Activated T-cell treated with anti-CD3 and anti-CD28 coated beads, Interleukin-2, amount 50 U/mL, for 4 hours (primary cell): ENCODE data around the gene VWA1. TPM values are rescaled to one million over a fixed set of nuclear protein-coding genes. Genes with fewer than 3 reads are reported as not detected.
"Not testable (repeated sequence)": the region's sequence is repeated elsewhere in the genome, so short reads cannot be mapped to it uniquely, and the experiment has no call there.

Source experiments
- ATAC-seq, 2 donors: fragments of 200-7000 bp; cut with Tn5 transposase; one replicate each; pipeline ENCODE4 v1.10.0; 2021
- DNase-seq: peaks from one replicate; pipeline ENCODE4 v3.0.0-alpha.2; 2020
- H3K27me3 Mint-ChIP-seq: one replicate; pipeline ENCODE4 v1.8.0; 2021; ENCODE audit warnings: low read depth, mixed read lengths
- H3K36me3 Mint-ChIP-seq: one replicate; pipeline ENCODE4 v1.8.0; 2022; ENCODE audit warnings: mixed read lengths; ENCODE audit not compliant: insufficient read depth
- H3K4me1 Mint-ChIP-seq: one replicate; pipeline ENCODE4 v1.8.0; 2021; ENCODE audit warnings: low read depth, mixed read lengths
- H3K4me3 Mint-ChIP-seq: one replicate; pipeline ENCODE4 v1.8.0; 2021; ENCODE audit warnings: mild to moderate bottlenecking, moderate library complexity, mixed read lengths
- H3K9me3 Mint-ChIP-seq: one replicate; pipeline ENCODE4 v1.8.0; 2021; ENCODE audit warnings: mixed read lengths
- total RNA-seq, 3 donors: library from RNA; stranded (reverse); gene quantifications; one replicate each; pipeline ENCODE4 v1.2.1, GENCODE V29; 2021

Gene VWA1
- total RNA-seq, 3 donors from 2014 or later: 0.18 to 0.58 (median 0.19) TPM

DNA sequence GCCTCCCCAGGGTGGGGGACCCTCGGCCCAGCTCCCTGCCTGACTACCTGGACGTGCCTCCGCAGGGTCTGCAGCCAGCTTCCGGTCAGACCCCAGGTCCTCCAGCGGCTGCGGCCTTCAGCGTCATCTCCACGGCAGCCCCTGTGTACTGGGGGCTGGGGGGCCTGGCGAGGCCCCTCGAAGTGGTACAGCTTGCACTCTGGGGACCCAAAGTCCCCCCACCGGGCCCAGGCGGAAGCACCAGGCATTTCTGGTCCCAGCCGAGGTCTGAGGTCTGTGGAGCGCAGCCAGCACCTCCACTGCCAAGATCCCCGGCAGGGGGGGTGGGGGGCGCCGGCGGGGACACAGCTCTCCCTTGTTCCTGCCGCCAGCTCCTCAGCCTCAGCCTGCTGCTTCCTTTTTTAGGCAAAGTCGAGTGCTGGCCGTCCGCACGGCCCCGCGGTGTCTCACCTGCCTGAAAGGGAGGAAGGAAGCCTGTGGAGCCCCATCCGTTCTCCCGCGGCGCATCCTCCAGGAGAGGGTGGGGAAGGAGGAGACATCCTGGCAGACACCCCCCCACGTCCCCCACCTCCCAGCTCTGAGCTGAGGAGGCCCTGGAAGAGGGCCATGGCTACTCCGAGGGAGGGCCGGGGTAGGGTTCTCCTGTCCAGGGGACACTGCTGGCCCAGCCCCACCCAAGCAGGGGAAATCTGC, 1.2 kb upstream of the VWA1 start:
- no peaks in the 10 kb centered on the region for H3K36me3 Mint-ChIP-seq
- H3K4me3 Mint-ChIP-seq: no peak overlapping the region
- H3K27me3 Mint-ChIP-seq: peaks cover 37% of the 10 kb centered on the region
- ATAC-seq (peak; percentile 3 to 4), DNase-seq (no peak)
- no peaks in the 10 kb centered on the region for H3K9me3 Mint-ChIP-seq
- peaks cover 6% of the 10 kb centered on the region for H3K4me1 Mint-ChIP-seq

DNA sequence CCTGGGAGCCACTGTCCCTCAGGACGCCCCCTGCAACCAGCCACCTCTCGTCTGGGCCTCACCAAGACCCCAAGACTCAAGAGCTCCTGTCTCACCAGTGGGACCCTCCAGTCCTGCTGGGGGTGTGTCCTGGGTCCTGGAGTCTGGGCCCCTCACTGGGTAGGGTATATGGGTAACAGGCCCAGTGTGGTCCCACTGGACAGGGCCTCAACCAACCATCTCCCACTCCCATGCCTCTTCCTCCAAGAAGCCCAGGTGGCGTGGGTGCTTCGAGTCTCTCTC, 725 bp upstream of the VWA1 start:
- Mint-ChIP-seq H3K4me3 (no peak overlapping the region), H3K36me3 (no peaks in the 10 kb centered on the region), H3K4me1 (peaks cover 6% of the 10 kb centered on the region)

DNA sequence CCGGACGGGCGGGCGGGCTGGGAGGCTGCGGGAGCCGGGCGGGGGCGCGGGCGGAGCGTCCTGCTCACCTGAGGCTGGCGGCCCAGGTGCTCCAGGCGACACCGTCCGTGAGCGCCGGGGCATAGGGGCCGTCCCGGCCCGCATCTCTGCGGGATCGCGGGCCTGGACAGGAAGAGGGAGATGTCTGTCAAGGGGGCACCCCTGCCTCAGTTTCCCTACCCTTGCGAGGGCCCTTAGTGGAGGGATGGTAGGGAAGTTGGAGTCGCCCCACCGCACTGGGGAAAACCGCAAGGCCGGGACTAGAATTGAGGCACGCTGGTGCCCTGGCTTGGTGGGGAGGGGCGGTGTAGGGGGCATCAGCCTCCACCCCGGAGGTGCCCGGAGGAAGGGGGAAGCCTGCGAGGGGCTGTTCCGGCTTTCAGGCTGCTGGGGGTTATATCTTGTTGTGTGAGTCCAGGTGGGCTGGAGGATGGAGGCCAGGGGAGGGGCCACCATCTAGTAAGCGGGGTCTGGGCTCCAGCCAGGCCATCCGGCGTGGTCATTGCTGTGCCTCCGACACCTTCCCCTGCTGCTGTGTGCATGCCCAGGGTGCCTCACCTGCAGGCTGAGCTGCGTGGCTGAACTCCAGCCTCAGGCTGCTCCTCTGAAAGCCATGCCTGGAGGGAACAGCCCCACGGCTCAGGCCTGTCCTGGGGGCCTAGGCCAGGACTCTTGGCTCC, 580 bp downstream of the VWA1 start:
- peak overlapping the region; percentile 29 for H3K4me3 Mint-ChIP-seq
- DNase-seq (no peak), ATAC-seq (peak in 1 of 2 donors; percentile 2)
- peaks cover 6% of the 10 kb centered on the region for H3K4me1 Mint-ChIP-seq
- no peaks in the 10 kb centered on the region for H3K36me3 Mint-ChIP-seq
- H3K9me3 Mint-ChIP-seq: no peaks in the 10 kb centered on the region
- H3K27me3 Mint-ChIP-seq: peaks cover 34% of the 10 kb centered on the region

More for the DNA sequence above, 725 bp upstream of the VWA1 start:
- Mint-ChIP-seq H3K27me3 (peaks cover 33% of the 10 kb centered on the region), H3K9me3 (no peaks in the 10 kb centered on the region)
- DNase-seq (no peak), ATAC-seq (no peak)

DNA sequence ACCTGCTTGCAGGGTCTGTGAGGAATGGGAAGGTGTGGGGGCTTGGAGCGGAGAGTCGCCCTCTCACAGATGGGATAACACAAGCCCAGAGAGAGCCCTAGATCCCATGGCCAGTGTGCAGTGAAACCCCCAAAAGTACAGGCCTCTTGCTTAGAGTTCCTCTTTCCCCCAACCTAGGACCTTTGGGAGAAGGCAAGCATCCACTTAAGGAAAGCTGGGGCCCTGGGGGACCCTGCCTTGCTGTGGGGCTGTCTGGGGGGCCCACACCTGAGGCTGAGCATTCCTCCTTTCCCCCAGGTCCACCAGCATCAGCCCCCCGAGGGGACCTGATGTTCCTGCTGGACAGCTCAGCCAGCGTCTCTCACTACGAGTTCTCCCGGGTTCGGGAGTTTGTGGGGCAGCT, 1.1 kb downstream of the VWA1 start:
- H3K27me3 Mint-ChIP-seq: peaks cover 34% of the 10 kb centered on the region
- no peak overlapping the region for H3K4me3 Mint-ChIP-seq
- no peak for ATAC-seq
- DNase-seq: no peak
- peaks cover 6% of the 10 kb centered on the region for H3K4me1 Mint-ChIP-seq
- no peaks in the 10 kb centered on the region for H3K9me3 Mint-ChIP-seq
- no peaks in the 10 kb centered on the region for H3K36me3 Mint-ChIP-seq

DNA sequence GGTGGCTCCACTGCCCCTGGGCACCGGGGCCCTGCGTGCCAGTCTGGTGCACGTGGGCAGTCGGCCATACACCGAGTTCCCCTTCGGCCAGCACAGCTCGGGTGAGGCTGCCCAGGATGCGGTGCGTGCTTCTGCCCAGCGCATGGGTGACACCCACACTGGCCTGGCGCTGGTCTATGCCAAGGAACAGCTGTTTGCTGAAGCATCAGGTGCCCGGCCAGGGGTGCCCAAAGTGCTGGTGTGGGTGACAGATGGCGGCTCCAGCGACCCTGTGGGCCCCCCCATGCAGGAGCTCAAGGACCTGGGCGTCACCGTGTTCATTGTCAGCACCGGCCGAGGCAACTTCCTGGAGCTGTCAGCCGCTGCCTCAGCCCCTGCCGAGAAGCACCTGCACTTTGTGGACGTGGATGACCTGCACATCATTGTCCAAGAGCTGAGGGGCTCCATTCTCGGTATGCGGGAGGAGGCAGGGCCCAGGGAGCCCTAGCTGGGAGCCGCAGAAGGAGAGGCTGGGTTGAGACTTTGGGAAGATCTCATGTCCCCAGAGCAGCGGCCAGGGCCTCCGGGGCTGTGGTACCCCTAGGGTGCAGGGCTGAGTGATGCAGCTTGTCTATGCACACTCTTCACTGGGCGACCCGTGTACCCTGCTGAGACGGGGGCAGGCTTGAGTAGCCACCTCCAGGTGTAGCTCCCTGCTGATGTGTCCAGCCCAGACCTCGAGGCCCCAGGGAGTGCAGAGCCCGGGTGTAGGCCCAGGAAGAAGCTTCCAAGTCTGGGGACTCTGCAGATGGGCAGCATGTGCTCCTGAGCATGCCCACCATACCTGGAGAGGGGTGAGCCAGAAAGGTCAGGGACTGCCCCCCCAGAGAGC, 1.8 kb downstream of the VWA1 start:
- ATAC-seq: no peak
- no peaks in the 10 kb centered on the region for H3K9me3 Mint-ChIP-seq
- DNase-seq: no peak

DNA sequence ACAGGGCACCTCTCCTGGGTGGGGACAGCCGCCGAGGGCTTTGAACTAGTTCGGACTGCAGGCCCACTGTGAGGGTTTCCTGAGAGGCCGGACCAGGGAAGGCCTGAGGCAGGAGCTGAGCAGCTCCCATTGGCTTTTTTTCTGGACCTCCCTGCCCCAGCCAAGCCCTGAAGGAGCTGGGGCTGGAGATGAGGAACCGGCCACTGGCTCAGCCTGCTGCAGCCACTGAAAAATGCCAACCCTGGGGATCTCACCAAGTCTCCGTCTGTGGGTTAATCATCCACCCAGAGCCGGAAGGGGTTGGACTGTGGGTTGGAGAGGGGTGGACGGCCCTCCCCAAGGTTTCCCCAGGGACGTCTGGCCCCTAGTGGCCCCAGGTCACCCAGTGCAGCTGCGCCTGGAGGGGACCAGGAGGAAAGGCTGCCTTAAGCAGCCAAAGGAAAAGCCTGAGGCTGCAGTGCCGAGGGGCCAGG, 2.5 kb downstream of the VWA1 start:
- Mint-ChIP-seq H3K9me3 (no peaks in the 10 kb centered on the region), H3K4me1 (peaks cover 6% of the 10 kb centered on the region), H3K36me3 (no peaks in the 10 kb centered on the region), H3K4me3 (no peak overlapping the region), H3K27me3 (peaks cover 33% of the 10 kb centered on the region)
- DNase-seq (no peak), ATAC-seq (no peak)

More for the DNA sequence above, 1.8 kb downstream of the VWA1 start:
- Mint-ChIP-seq H3K27me3 (peaks cover 34% of the 10 kb centered on the region), H3K36me3 (no peaks in the 10 kb centered on the region), H3K4me3 (no peak overlapping the region), H3K4me1 (peaks cover 6% of the 10 kb centered on the region)

DNA sequence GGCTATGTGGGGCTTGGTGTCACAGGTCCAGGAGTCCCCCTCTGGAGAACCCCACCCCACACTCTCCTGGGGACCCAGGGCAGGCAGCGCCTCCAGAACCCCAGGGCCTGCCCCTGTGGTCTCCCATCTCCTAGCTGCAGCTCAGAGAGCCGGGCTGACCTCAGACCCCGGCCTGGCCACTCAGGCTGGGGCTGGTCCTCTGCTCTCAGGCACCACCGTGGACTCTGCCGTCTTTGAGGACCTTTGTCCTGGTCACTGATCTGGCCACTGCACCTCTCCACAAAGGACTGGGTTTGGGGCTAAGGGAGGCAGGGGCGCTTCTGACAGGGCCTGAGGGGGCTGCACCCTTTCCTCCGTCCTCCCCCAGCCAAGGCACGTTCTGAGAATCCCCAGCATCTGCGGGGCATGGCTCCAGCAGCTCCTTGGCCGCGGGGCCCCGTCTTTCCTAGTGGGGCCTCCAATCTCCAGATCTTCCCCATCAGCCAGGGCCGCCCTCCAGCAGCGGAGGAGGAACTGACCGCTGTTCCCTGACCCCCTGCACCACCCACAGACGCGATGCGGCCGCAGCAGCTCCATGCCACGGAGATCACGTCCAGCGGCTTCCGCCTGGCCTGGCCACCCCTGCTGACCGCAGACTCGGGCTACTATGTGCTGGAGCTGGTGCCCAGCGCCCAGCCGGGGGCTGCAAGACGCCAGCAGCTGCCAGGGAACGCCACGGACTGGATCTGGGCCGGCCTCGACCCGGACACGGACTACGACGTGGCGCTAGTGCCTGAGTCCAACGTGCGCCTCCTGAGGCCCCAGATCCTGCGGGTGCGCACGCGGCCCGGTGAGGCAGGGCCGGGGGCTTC, 3.3 kb downstream of the VWA1 start:
- no peaks in the 10 kb centered on the region for H3K9me3 Mint-ChIP-seq

DNA sequence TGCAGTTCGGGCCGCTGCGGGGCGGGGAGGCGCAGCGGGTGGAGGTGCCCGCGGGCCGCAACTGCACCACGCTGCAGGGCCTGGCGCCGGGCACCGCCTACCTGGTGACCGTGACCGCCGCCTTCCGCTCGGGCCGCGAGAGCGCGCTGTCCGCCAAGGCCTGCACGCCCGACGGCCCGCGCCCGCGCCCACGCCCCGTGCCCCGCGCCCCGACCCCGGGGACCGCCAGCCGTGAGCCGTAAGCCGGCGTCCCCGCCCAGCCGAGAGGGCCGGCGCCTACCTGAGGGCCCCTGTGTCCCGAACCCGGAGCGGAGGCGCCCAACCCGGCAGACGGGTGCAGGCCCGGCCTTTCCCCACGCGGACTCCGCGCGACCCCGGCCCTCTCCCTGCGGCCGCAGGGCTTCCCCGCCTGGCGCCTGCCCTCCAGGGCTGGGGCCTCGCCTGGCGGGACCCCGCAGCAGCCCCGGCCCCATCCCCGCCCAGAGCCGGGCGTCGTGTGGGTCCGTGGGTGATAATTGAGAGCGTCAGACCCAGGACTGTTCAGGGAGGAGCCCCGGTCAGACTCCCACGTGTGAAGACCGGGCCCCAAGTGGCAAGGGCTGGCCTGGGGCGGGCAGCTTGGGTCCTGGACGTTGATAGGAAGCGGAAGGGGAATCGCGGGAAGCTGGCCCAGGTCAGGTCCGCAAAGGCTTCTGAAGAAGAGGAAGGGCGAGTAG, 4.2 kb downstream of the VWA1 start:
- Mint-ChIP-seq H3K4me3 (no peak overlapping the region), H3K27me3 (peaks cover 29% of the 10 kb centered on the region), H3K9me3 (no peaks in the 10 kb centered on the region), H3K36me3 (no peaks in the 10 kb centered on the region), H3K4me1 (peaks cover 6% of the 10 kb centered on the region)
- no peak for DNase-seq
- no peak for ATAC-seq

More for the DNA sequence above, 3.3 kb downstream of the VWA1 start:
- peaks cover 6% of the 10 kb centered on the region for H3K4me1 Mint-ChIP-seq
- DNase-seq: no peak
- H3K4me3 Mint-ChIP-seq: no peak overlapping the region
- ATAC-seq: no peak
- no peaks in the 10 kb centered on the region for H3K36me3 Mint-ChIP-seq
- peaks cover 29% of the 10 kb centered on the region for H3K27me3 Mint-ChIP-seq

DNA sequence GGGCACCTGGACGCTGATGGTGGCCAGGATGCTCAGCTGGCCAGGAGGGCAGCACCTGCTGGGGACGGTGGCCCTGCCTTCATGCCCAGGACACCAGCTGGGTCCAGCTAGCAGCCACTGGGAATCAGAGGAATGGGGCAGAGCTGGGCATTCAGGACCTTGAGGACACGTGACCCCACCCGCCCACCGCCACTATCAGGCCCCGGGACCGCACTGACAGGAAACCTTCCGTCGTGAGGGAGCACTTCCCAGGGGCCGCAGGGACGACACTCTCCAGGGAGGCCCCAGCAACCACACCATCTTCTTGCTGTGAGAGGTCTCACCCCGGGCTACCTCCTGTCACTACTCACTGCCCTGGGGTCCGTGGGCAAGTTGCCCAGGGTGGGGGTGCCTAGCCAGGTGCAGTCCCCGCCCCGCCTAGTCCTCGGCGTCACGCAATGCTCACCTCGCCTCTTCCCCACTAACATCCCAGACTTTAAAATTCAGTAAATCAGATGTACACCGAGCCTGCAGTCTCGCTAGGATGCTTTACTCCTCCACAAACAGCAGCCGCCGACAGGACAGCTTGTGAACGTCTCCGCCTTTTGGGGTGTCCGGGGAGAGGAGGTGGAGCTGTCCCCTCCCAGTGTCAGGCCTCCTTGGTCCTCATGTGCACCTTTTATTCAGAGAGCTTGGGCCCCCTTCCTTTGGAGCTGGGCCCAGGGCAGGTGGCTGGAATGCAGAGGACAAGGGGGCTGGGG, 4.9 kb downstream of the VWA1 start:
- H3K36me3 Mint-ChIP-seq: no peaks in the 10 kb centered on the region
- H3K27me3 Mint-ChIP-seq: peaks cover 24% of the 10 kb centered on the region
- peaks cover 3% of the 10 kb centered on the region for H3K4me1 Mint-ChIP-seq
- no peak overlapping the region for H3K4me3 Mint-ChIP-seq
- no peak for ATAC-seq
- no peaks in the 10 kb centered on the region for H3K9me3 Mint-ChIP-seq
- DNase-seq: no peak

DNA sequence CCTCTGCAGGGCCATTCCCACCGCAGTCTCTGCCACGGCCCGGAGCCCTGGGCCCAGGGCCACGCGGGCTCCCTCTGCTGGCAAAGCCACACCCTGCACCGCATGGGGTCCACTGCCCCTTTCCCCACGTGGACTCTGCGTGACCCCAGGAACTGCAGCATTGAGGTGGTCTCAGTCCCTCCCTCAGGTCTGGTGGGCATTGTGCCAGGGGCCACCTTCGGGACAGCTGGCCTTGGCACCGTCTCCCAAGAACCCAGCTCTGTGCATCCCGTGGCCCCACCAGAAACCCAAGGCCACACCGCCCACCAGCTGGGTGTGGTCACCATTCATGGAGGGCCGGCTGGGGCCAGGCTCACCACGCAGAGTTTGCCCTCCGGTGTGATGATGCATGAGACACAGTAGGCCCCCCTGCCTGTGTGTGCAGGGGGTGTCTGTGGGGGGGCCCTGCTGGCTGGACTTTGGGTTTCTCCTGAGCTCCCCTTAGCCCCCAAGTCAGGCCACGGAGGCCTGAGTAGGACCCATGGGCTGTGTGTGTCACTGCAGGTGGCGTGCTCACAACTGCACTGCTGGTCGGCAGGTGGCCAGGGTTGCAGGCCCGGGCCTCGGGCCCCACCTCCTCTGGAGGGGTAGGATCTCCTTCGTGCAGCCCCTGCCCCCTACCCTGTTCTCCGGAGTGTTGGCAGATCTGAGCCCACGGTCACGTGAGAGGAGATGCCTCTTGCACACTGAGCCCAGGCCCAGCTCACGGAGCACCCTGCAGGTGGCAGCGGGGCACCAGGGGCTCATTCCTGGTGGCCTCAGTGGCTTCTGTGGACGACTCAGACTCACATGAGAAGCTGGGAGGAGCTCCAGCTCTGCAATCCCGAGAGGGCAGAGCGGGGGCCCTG, 5.8 kb downstream of the VWA1 start:
- Mint-ChIP-seq H3K4me3 (no peak overlapping the region), H3K4me1 (peaks cover 2% of the 10 kb centered on the region), H3K9me3 (no peaks in the 10 kb centered on the region), H3K36me3 (no peaks in the 10 kb centered on the region), H3K27me3 (peaks cover 23% of the 10 kb centered on the region)
- peak; percentile 58 for DNase-seq
- ATAC-seq: peak; percentile 87 to 88

DNA sequence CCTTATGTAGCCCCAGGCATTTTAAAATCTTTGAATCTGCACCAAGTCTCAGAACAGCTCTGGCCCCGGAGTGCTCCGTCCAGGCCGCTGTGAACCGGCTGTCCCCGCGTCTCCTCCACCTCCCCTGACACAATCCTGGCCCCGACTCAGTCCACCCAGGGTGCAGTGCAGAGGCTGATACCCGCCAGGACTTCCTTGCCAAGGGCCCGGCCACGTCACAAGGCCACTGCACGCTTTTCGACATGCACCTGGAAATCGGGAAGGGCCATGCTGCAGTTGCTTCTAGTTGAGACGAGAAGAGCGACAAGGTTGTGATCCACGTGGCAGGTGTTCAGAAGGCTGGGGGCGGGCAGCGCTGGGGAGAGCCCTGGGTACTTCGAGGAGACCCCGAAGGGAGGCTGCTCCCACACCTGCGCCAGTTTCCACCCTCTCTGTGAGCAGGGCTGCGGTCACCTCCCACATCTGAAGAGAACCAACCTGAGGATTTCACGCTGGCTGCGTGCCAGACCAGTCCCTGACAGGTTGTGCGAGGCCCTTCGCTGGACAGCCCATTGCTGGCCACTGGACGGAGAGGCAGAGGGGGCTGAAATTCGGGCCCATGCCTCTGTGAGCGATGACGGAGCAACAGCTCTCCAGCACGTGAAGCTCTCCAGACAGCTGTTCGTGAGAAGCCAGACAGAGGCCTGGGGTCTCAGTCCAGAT, 6.7 kb downstream of the VWA1 start:
- no peak for ATAC-seq
- H3K4me1 Mint-ChIP-seq: no peaks in the 10 kb centered on the region
- H3K27me3 Mint-ChIP-seq: peaks cover 20% of the 10 kb centered on the region
- no peak overlapping the region for H3K4me3 Mint-ChIP-seq
- DNase-seq: no peak
- H3K9me3 Mint-ChIP-seq: no peaks in the 10 kb centered on the region
- H3K36me3 Mint-ChIP-seq: no peaks in the 10 kb centered on the region

DNA sequence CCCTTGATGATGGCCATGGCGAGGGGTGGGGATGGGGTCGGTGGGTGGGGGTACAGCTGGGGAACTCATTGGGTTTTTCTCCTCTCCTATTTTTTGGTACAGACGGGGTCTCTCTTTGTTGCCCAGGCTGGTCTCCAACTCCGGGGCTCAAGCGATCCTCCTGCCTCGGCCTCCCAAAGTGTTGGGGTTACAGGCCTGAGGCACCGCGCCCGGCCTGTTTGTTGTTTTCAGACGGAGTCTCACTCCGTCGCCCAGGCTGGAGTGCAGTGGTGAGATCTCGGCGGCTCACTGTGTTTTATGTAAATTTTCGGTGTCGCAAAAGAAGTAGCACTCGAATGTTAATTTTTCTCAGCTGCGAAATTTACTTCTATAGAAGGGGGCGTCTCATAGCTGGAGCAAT, 11.1 kb downstream of the VWA1 start:
- H3K4me1 Mint-ChIP-seq, DNase-seq, H3K4me3 Mint-ChIP-seq, H3K9me3 Mint-ChIP-seq, H3K36me3 Mint-ChIP-seq, ATAC-seq, H3K27me3 Mint-ChIP-seq: not testable (repeated sequence)
